Liver (tissue), 3 donors: ENCODE measurements around the gene B3GNT3.

Experiments used
- ATF3 ChIP-seq: IDR thresholded peaks from 2 replicates; pipeline ENCODE4 v1.6.1; 2016; ENCODE audit warnings: antibody characterized with exemption
- CTCF ChIP-seq: fragments of 150-350 bp; IDR thresholded peaks from 2 replicates; pipeline ENCODE4 v1.5.1; 2017; ENCODE audit warnings: improper control_type of control experiment, low read depth, low read length; ENCODE audit not compliant: missing input control
- GABPA ChIP-seq, 2 donors: IDR thresholded peaks in 1 of 2; conservative IDR thresholded peaks in 1 of 2; 2 replicates each; pipeline ENCODE4 v1.6.1; 2016; ENCODE audit warnings: antibody characterized with exemption in 2 of 2, mild to moderate bottlenecking in 1 of 2, moderate library complexity in 1 of 2
- MAX ChIP-seq: IDR thresholded peaks from 2 replicates; pipeline ENCODE4 v1.6.1; 2016; ENCODE audit warnings: antibody characterized with exemption
- RAD21 ChIP-seq, 2 donors: IDR thresholded peaks; 2 replicates each; pipeline ENCODE4 v1.6.1; 2016; ENCODE audit warnings: antibody characterized with exemption in 2 of 2, mild to moderate bottlenecking in 2 of 2
- REST ChIP-seq: IDR thresholded peaks from 2 replicates; pipeline ENCODE4 v1.6.1; 2016; ENCODE audit warnings: antibody characterized with exemption, mild to moderate bottlenecking
- RXRA ChIP-seq, 2 donors: IDR thresholded peaks; 2 replicates each; pipeline ENCODE4 v1.6.1; 2017 to 2018; ENCODE audit warnings: antibody characterized with exemption in 2 of 2, mild to moderate bottlenecking in 1 of 2
- ZBTB33 ChIP-seq: IDR thresholded peaks from 2 replicates; pipeline ENCODE4 v1.6.1; 2016; ENCODE audit warnings: antibody characterized with exemption
- donor health status: healthy.
- donor health status: healthy.

GRCh38 chr19:17765069-17765618 lies 29.8 kb upstream of the B3GNT3 start:
- no peak for TF ChIP-seq CTCF
- TF ChIP-seq ATF3, result no peak
- TF ChIP-seq GABPA (IDR thresholded peaks at IDR 0.05 in 1 of 2, conservative IDR thresholded peaks at IDR 0.05 in 1 of 2), result no peak
- no peak for TF ChIP-seq RAD21 (IDR thresholded peaks at IDR 0.05)
- no peak for TF ChIP-seq ZBTB33
- no peak for TF ChIP-seq MAX
- TF ChIP-seq REST, result no peak
- no peak for TF ChIP-seq RXRA (IDR thresholded peaks at IDR 0.05)
